Measurements from ENCODE around the gene MGMT. TPM values are rescaled to one million over a fixed set of nuclear protein-coding genes. Genes with fewer than 3 reads are reported as not detected.

The MGMT gene
- total and polyA plus RNA-seq, 9 of the 15 experiments (the other 6 are each of a cell fraction or from before 2014, with no cell fraction given), result 0.03 to 0.29 (median 0.11) TPM; not detected in 4

- no peak overlapping the region for H2AFZ ChIP-seq (ENCODE audit: low read depth, low read length)
- no peak for ATAC-seq
- H3K79me2 ChIP-seq (ENCODE audit: control insufficient read depth, insufficient read depth, low read length), result no peaks in the 10 kb centered on the region
- H3K27ac ChIP-seq (ENCODE audit: extremely low read depth, low read depth, low read length), result no peak overlapping the region
- no peaks in the 10 kb centered on the region for H3K9me1 ChIP-seq (ENCODE audit: control insufficient read depth, insufficient read depth, low read length)
- ChIA-PET POLR2A (no interaction called here), CTCF (ENCODE audit: low intra/inter-chr PET ratio) (no interaction called here)
- WGBS (ENCODE audit: insufficient coverage, low coverage, missing lambda C conversion rate), result 0% methylated on average over 3 of the region's 3 CpGs
- no peak for FAIRE-seq
- no peaks in the 10 kb centered on the region for H3K36me3 ChIP-seq (ENCODE audit: control insufficient read depth, insufficient read depth, low read length)
- H3K4me3 ChIP-seq, result no peak overlapping the region
- in situ Hi-C loops (cut with MboI) (no loop called here), intact Hi-C loops (cut with micrococcal nuclease) (no loop called here)
- H3K9me3 ChIP-seq (replicated peaks; ENCODE audit: control insufficient read depth, insufficient read depth, low read depth, low read length), result no peaks in the 10 kb centered on the region
- no peaks in the 10 kb centered on the region for H4K20me1 ChIP-seq (replicated peaks; ENCODE audit: control insufficient read depth, insufficient read depth, low read length)
- no peak overlapping the region for H3K4me2 ChIP-seq (ENCODE audit: insufficient read depth, low read length)
- H3K4me1 ChIP-seq (replicated peaks in 1 of 2; ENCODE audit: control insufficient read depth in 2 of 2, insufficient read depth in 2 of 2, low read length in 2 of 2), result no peaks in the 10 kb centered on the region
- H3K9ac ChIP-seq (ENCODE audit: insufficient read depth in 1 of 2, low read depth in 2 of 2, low read length in 2 of 2), result no peak overlapping the region
- BruUV-seq (replicated peaks), result no TSS peak
- TF ChIP-seq THRAP3 (IDR thresholded peaks at IDR 0.05; ENCODE audit: borderline replicate concordance), result no peak
- TF ChIP-seq PRMT5 (CRISPR knock-in tag; IDR thresholded peaks at IDR 0.05), result no peak
- no peak for TF ChIP-seq ZNF274 (IDR thresholded peaks at IDR 0.05; ENCODE audit: borderline replicate concordance, low read depth, low read length)
- no peak for TF ChIP-seq SAP30 (IDR thresholded peaks at IDR 0.05; ENCODE audit: borderline replicate concordance, insufficient read depth, low read depth, low read length, poor library complexity, severe bottlenecking)
- no peak for TF ChIP-seq STAG1 (CRISPR knock-in tag; IDR thresholded peaks at IDR 0.05; ENCODE audit: borderline replicate concordance)
- no peak for TF ChIP-seq BMI1 (IDR thresholded peaks at IDR 0.05; ENCODE audit: low read length)
- no peak for TF ChIP-seq SMARCA5 (IDR thresholded peaks at IDR 0.05)
- TF ChIP-seq BRF1 (IDR thresholded peaks at IDR 0.05; ENCODE audit: borderline replicate concordance, extremely low read depth, insufficient read length), result no peak
- TF ChIP-seq, protein P1, sequence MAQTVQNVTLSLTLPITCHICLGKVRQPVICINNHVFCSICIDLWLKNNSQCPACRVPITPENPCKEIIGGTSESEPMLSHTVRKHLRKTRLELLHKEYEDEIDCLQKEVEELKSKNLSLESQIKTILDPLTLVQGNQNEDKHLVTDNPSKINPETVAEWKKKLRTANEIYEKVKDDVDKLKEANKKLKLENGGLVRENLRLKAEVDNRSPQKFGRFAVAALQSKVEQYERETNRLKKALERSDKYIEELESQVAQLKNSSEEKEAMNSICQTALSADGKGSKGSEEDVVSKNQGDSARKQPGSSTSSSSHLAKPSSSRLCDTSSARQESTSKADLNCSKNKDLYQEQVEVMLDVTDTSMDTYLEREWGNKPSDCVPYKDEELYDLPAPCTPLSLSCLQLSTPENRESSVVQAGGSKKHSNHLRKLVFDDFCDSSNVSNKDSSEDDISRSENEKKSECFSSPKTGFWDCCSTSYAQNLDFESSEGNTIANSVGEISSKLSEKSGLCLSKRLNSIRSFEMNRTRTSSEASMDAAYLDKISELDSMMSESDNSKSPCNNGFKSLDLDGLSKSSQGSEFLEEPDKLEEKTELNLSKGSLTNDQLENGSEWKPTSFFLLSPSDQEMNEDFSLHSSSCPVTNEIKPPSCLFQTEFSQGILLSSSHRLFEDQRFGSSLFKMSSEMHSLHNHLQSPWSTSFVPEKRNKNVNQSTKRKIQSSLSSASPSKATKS (CRISPR knock-in tag; IDR thresholded peaks at IDR 0.05), result no peak
- no peak for TF ChIP-seq HNRNPH1 (optimal IDR thresholded peaks at IDR 0.05; ENCODE audit: low read depth, low read length)
- TF ChIP-seq ILK (tag; IDR thresholded peaks at IDR 0.05; ENCODE audit: borderline replicate concordance, low read depth), result no peak
- TF ChIP-seq, protein P2, sequence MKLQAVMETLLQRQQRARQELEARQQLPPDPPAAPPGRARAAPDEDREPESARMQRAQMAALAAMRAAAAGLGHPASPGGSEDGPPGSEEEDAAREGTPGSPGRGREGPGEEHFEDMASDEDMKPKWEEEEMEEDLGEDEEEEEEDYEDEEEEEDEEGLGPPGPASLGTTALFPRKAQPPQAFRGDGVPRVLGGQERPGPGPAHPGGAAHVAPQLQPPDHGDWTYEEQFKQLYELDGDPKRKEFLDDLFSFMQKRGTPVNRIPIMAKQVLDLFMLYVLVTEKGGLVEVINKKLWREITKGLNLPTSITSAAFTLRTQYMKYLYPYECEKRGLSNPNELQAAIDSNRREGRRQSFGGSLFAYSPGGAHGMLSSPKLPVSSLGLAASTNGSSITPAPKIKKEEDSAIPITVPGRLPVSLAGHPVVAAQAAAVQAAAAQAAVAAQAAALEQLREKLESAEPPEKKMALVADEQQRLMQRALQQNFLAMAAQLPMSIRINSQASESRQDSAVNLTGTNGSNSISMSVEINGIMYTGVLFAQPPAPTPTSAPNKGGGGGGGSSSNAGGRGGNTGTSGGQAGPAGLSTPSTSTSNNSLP (IDR thresholded peaks at IDR 0.05; ENCODE audit: borderline replicate concordance, low read depth, low read length), result no peak
- H3K27me3 ChIP-seq (ENCODE audit: control insufficient read depth in 2 of 2, insufficient read depth in 2 of 2, low read length in 2 of 2), result peaks cover 0 to 12% of the 10 kb centered on the region in 2 experiments; a peak in 1 of 5 replicates
- no peak for DNase-seq (ENCODE audit: extremely low read depth in 1 of 4, low spot score in 3 of 4)
These were observed 150.7 kb downstream of the MGMT start for GRCh38 chr10:129617768-129618167.

All from K562 (cell line).